A673 (cell line): Measurements from ENCODE around the gene JPT1. TPM values are rescaled to one million over a fixed set of nuclear protein-coding genes. Genes with fewer than 3 reads are reported as not detected.
"Not testable (repeated sequence)": the region's sequence is repeated elsewhere in the genome, so short reads cannot be mapped to it uniquely, and the experiment has no call there.

Experiments used
- BruUV-seq: library from RNA; stranded (reverse); fragments of 400-500 nt; replicated peaks from 2 replicates; lab custom pipeline; 2021; lab: Mats Ljungman, UMichigan
- CTCF ChIA-PET: fragments of 300-600 bp; sonication (Branson Sonifier 250); formaldehyde crosslinking; loops from one replicate; lab custom pipeline; 2022; ENCODE audit warnings: antibody characterized with exemption; lab: Charles Lee
- POLR2A ChIA-PET: fragments of 300-600 bp; sonication (Branson Sonifier 250); formaldehyde crosslinking; loops from one replicate; lab custom pipeline; 2022; ENCODE audit warnings: antibody characterized with exemption; ENCODE audit not compliant: low non-redundant PET; lab: Charles Lee
- DNase-seq: peaks from one replicate; pipeline ENCODE4 v3.0.0-alpha.2; 2015; ENCODE audit warnings: low spot score
- H3K27ac ChIP-seq: fragments of 200-600 bp; sonication (generic); 2 replicates; pipeline ENCODE4 v1.5.1; 2016; ENCODE audit warnings: mixed run types, low read depth, mild to moderate bottlenecking, mixed read lengths, antibody characterized with exemption, low read length; ENCODE audit not compliant: poor library complexity, severe bottlenecking
- H3K27me3 ChIP-seq: fragments of 200-600 bp; sonication (generic); replicated peaks from 2 replicates; pipeline ENCODE4 v1.6.1; 2017; ENCODE audit warnings: mixed run types, low read depth, mild to moderate bottlenecking, mixed read lengths, antibody characterized with exemption, low read length; ENCODE audit not compliant: insufficient read depth, poor library complexity
- H3K36me3 ChIP-seq: fragments of 200-600 bp; sonication (generic); 2 replicates; pipeline ENCODE4 v1.6.1; 2016; ENCODE audit warnings: mixed run types, mild to moderate bottlenecking, mixed read lengths, antibody characterized with exemption, low read length; ENCODE audit not compliant: insufficient read depth, poor library complexity, severe bottlenecking
- H3K4me1 ChIP-seq: fragments of 200-600 bp; sonication (generic); 2 replicates; pipeline ENCODE4 v1.6.1; 2017; ENCODE audit warnings: mixed run types, mild to moderate bottlenecking, mixed read lengths, antibody characterized with exemption, low read length; ENCODE audit not compliant: insufficient read depth, poor library complexity, severe bottlenecking
- H3K4me3 ChIP-seq: fragments of 200-600 bp; sonication (generic); 2 replicates; pipeline ENCODE4 v1.5.1; 2016; ENCODE audit warnings: low read depth, mixed run types, mild to moderate bottlenecking, mixed read lengths, low read length; ENCODE audit not compliant: poor library complexity, severe bottlenecking
- H3K9me3 ChIP-seq: fragments of 200-600 bp; sonication (generic); 2 replicates; pipeline ENCODE4 v1.6.1; 2016; ENCODE audit warnings: mixed run types, low read depth, mild to moderate bottlenecking, mixed read lengths, antibody characterized with exemption, low read length; ENCODE audit not compliant: poor library complexity, severe bottlenecking
- CTCF ChIP-seq: fragments of 300-800, 200-600 bp; sonication (generic); conservative IDR thresholded peaks from 2 replicates; pipeline ENCODE4 v1.5.1; 2017; ENCODE audit warnings: low read depth, mild to moderate bottlenecking, antibody characterized with exemption, low read length, moderate library complexity, mixed read lengths
- EZH2 ChIP-seq: fragments of 200-600 bp; sonication (generic); IDR thresholded peaks from 2 replicates; pipeline ENCODE4 v1.6.1; 2017; ENCODE audit warnings: borderline replicate concordance, low read depth, mild to moderate bottlenecking, mixed read lengths, antibody characterized with exemption, low read length; ENCODE audit not compliant: poor library complexity, severe bottlenecking
- intact Hi-C: fragments of 100-400 bp; cut with micrococcal nuclease; formaldehyde crosslinking; loops from one replicate; pipeline ENCODE4 v1.10.0; 2022; ENCODE audit not compliant: unreplicated experiment
- total RNA-seq: library from RNA; stranded (reverse); gene quantifications from 2 replicates; pipeline ENCODE4 v1.2.3, GENCODE V29; 2021

Gene JPT1
- total RNA-seq, 1 experiment from 2014 or later: 526 TPM

DNA sequence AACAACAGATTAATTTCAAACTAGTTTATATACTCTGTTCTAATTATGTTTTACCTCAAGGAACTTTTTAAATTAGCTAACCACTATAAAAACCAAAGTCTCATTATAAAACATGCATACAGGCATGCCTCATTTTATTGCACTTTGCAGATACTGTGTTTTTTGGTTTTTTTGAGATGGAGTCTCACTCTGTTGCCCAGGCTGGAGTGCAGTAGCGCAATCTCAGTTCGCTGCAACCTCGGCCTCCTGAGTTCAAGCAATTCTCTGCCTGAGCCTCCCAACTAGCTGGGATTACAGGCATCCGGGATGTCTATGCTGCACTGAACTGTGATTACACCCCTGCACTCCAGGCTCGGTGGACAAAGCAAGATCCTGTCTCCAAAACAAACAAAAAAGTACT is 8.8 kb upstream of the JPT1 start:
- ChIA-PET CTCF (no interaction called here), POLR2A (no interaction called here)
- no peaks in the 10 kb centered on the region for H3K9me3 ChIP-seq
- TF ChIP-seq CTCF: no peak
- no peak for TF ChIP-seq EZH2
- DNase-seq: no peak
- intact Hi-C loops: no loop called here
- peaks cover 40% of the 10 kb centered on the region for H3K36me3 ChIP-seq
- no TSS peak for BruUV-seq
- H3K27ac ChIP-seq: no peak overlapping the region
- no peaks in the 10 kb centered on the region for H3K4me1 ChIP-seq
- H3K27me3 ChIP-seq: no peaks in the 10 kb centered on the region
- H3K4me3 ChIP-seq: no peak overlapping the region

- Histone ChIP-seq H3K4me3 (no peak overlapping the region), H3K9me3 (no peaks in the 10 kb centered on the region), H3K27me3 (no peaks in the 10 kb centered on the region), H3K4me1 (no peaks in the 10 kb centered on the region), H3K27ac (no peak overlapping the region), H3K36me3 (peaks cover 16% of the 10 kb centered on the region)
- ChIA-PET CTCF (interaction anchor here (0.5 to 1.0 kb wide), 2 partner anchors 12 to 46 kb away, joined by 3 read pairs; no protein-coding TSS in a partner anchor), POLR2A (no interaction called here)
- TF ChIP-seq EZH2: no peak
- TF ChIP-seq CTCF: no peak
- intact Hi-C loops: no loop called here
- BruUV-seq: no TSS peak
- no peak for DNase-seq
Observed at GRCh38 chr17:75160211-75160610, 5.9 kb upstream of the JPT1 start.

DNA sequence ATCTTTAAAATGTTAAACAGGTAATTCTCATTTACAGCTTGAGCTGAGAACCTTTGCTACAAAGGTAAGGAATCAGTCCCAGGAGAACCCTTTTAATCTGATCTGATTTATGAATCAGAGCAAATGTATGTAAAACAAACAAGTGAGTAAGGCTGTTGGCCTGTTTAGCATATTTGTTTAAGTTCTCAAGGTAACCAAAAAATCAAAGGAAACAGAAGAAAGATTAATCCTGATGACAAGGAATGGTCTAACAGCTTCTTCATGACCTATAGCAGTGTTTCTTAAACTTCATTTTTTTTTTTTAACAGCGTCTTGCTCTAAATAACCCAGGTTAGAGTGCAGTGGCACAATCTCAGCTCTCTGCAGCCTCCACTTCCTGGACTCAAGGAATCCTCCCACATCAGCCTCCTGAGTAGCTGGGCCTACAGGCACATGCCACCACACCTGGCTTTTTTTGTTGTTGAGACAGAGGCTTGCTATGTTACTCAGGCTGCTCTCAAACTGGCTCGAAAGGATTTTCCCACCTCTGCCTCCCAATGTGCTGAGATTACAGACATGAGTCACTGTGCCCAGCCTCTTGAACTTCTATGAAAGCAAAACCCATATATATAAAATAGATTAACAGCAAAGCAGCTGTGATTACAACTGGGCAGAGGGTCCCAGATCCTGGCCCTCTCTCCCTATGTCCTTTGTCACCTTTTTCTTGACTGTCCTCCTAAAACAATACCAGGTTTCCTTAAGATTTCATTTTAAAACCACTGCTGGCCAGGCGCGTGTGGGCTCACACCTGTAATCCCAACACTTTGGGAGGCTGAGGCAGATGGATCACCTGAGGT is 5.1 kb upstream of the JPT1 start:
- H3K36me3 ChIP-seq: peaks cover 11% of the 10 kb centered on the region
- no peaks in the 10 kb centered on the region for H3K9me3 ChIP-seq
- peaks cover 4% of the 10 kb centered on the region for H3K4me1 ChIP-seq
- TF ChIP-seq CTCF: no peak
- no peak for TF ChIP-seq EZH2
- no peaks in the 10 kb centered on the region for H3K27me3 ChIP-seq
- BruUV-seq: no TSS peak
- DNase-seq: no peak
- H3K4me3 ChIP-seq: no peak overlapping the region
- POLR2A ChIA-PET: no interaction called here
- CTCF ChIA-PET: interaction anchor here (0.5 kb wide), 1 partner anchor 13 kb away, joined by 3 read pairs; no protein-coding TSS in a partner anchor
- intact Hi-C loops: no loop called here
- no peak overlapping the region for H3K27ac ChIP-seq

DNA sequence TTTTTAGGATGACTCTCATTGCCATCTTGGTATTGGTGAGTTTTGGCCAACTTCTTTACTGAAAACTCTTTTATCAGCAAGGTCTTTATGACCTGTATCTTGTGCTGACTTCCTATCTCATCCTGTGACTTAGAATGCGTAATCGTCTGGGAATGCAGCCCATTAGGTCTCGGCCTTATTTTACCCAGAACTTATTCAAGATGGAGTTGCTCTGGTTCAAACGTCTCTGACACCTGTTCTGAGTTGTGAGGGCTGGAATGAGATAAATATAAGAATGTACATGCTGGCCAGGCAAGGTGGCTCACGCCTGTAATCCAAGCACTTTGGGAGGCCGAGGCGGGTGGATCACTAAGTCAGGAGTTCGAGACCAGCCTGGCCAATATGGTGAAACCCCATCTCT is 4.2 kb upstream of the JPT1 start:
- DNase-seq, H3K36me3 ChIP-seq, BruUV-seq, intact Hi-C loops, H3K27ac ChIP-seq, H3K4me1 ChIP-seq, H3K4me3 ChIP-seq, CTCF ChIA-PET, POLR2A ChIA-PET, H3K9me3 ChIP-seq, H3K27me3 ChIP-seq: not testable (repeated sequence)
